ENCODE data around the gene VSIG4.

The VSIG4 gene

DNA sequence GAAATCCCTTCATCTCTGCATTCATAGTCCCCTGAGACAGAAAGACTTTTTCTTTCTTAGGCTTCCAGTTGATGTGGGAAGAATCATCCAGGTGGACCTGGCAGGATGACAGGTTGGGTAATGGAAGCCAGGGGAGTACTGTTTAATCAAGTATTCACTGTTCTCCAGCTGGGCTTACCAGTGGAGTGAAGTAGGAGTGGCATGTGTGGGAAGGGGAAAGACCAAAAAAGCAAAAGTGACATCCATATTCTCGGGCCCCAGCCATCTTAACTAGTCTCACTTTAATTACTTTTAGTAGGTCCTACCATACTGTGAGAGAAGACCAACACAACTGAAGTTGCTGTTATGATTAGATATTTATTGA, 18.5 kb downstream of the VSIG4 start:
- Histone ChIP-seq H3K9me3 (ENCODE audit: control insufficient read depth, insufficient read depth, low read depth, low read length) (no peaks in the 10 kb centered on the region), H3K4me1 (ENCODE audit: control insufficient read depth, insufficient read depth, low read length) (no peaks in the 10 kb centered on the region), H3K36me3 (ENCODE audit: control insufficient read depth in 2 of 2, insufficient read depth in 1 of 2, low read length in 2 of 2) (no peaks in the 10 kb centered on the region), H3K4me3 (ENCODE audit: low read depth, low read length) (no peak overlapping the region), H3K27ac (ENCODE audit: extremely low read depth, low read depth, low read length) (no peak overlapping the region)
- ChIA-PET CTCF (no interaction called here), POLR2A (no interaction called here)
- TF ChIP-seq SCRT1 (tag by site-specific recombination; IDR thresholded peaks at IDR 0.05; ENCODE audit: borderline replicate concordance) (no peak), GLI4 (tag by site-specific recombination; IDR thresholded peaks at IDR 0.05) (no peak), ZNF514 (tag by site-specific recombination; IDR thresholded peaks at IDR 0.05) (no peak), RBAK (tag by site-specific recombination; IDR thresholded peaks at IDR 0.05) (no peak), ZNF121 (tag by site-specific recombination; IDR thresholded peaks at IDR 0.05) (no peak)

DNA sequence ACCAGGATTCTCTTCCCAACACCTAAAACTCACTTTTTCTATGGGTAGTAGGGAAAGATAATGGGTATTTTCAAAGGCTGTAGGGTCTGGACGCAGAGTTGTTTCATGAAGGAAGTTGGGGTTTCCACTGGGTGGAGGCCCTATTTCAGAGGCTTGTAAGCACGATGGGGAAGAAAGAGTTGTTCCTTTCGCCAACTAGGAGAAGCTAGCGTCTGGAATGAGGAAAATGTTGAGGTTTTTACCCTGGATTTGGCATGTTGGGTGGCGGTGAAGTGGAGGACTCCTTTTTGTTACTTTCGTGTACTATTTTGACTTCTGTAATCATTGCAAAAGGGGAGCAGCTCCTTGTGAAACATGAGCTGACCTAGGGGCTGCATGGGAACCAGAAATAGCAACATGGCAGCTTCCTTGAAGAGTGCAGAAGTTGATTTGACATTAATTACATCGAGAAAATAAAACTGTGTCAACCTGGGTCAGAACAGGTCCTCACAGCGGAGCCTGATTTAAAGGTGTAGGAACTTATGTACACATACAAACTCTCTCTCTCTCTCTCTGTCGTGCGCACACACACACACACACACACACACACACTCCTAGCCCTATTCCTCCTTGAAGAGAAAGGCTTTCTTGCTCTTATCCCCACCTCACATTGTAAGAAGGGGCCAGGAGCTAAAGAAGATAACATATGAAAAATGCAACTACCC, 19.1 kb downstream of the VSIG4 start:
- no peak overlapping the region for H3K27ac ChIP-seq (ENCODE audit: extremely low read depth, low read depth, low read length)
- ChIA-PET POLR2A (no interaction called here), CTCF (interaction anchor here (0.7 kb wide), 1 partner anchor 8 kb away, joined by 3 read pairs; no protein-coding TSS in a partner anchor)
- no peaks in the 10 kb centered on the region for H3K4me1 ChIP-seq (ENCODE audit: control insufficient read depth, insufficient read depth, low read length)
- TF ChIP-seq ZNF133 (tag by site-specific recombination; IDR thresholded peaks at IDR 0.05) (no peak), ZNF112 (tag by site-specific recombination; IDR thresholded peaks at IDR 0.05) (no peak), KLF7 (tag by site-specific recombination; IDR thresholded peaks at IDR 0.05; ENCODE audit: borderline replicate concordance) (no peak), ZNF837 (tag by site-specific recombination; IDR thresholded peaks at IDR 0.05) (no peak), ZIC2 (tag by site-specific recombination; IDR thresholded peaks at IDR 0.05) (no peak), ZBTB8A (tag by site-specific recombination; IDR thresholded peaks at IDR 0.05) (no peak)
- TF ChIP-seq, protein P1, sequence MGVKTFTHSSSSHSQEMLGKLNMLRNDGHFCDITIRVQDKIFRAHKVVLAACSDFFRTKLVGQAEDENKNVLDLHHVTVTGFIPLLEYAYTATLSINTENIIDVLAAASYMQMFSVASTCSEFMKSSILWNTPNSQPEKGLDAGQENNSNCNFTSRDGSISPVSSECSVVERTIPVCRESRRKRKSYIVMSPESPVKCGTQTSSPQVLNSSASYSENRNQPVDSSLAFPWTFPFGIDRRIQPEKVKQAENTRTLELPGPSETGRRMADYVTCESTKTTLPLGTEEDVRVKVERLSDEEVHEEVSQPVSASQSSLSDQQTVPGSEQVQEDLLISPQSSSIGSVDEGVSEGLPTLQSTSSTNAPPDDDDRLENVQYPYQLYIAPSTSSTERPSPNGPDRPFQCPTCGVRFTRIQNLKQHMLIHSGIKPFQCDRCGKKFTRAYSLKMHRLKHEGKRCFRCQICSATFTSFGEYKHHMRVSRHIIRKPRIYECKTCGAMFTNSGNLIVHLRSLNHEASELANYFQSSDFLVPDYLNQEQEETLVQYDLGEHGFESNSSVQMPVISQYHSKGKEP (tag by site-specific recombination; IDR thresholded peaks at IDR 0.05): no peak
- H3K4me3 ChIP-seq (ENCODE audit: low read depth, low read length): no peak overlapping the region
- H3K9me3 ChIP-seq (ENCODE audit: control insufficient read depth, insufficient read depth, low read depth, low read length): no peaks in the 10 kb centered on the region
- no peaks in the 10 kb centered on the region for H3K36me3 ChIP-seq (ENCODE audit: control insufficient read depth in 2 of 2, insufficient read depth in 1 of 2, low read length in 2 of 2)

DNA sequence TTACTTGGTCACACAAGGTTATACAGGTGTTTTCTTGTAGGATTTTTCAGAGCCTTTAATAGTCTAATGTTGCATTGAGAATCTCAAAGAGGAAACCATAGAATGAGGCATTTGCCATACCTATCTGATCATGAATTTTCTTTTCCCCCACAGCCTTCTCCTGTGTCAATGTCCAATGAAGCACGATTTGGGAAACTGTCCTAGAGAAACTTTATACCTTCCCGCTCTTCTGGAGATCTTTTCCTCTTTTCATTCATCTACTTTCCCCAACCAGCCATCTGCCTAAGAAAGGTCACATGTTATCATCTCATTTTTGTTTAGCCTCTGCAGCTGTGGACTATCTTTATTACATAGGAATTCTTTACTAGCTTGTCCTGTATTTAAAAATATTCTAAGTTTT, 19.9 kb downstream of the VSIG4 start:
- no peaks in the 10 kb centered on the region for H3K9me3 ChIP-seq (ENCODE audit: control insufficient read depth, insufficient read depth, low read depth, low read length)
- no peak overlapping the region for H3K4me3 ChIP-seq (ENCODE audit: low read depth, low read length)
- POLR2A ChIA-PET: no interaction called here
- H3K4me1 ChIP-seq (ENCODE audit: control insufficient read depth, insufficient read depth, low read length): no peaks in the 10 kb centered on the region
- no peaks in the 10 kb centered on the region for H3K36me3 ChIP-seq (ENCODE audit: control insufficient read depth in 2 of 2, insufficient read depth in 1 of 2, low read length in 2 of 2)
- no peak overlapping the region for H3K27ac ChIP-seq (ENCODE audit: extremely low read depth, low read depth, low read length)
- CTCF ChIA-PET: interaction anchor here (0.8 kb wide), 1 partner anchor 45 kb away, joined by 3 read pairs; no protein-coding TSS in a partner anchor
- TF ChIP-seq SETDB1 (IDR thresholded peaks at IDR 0.05; ENCODE audit: insufficient read length, low read length) (no peak), ZNF112 (tag by site-specific recombination; IDR thresholded peaks at IDR 0.05) (no peak), ZNF335 (tag by site-specific recombination; conservative IDR thresholded peaks at IDR 0.05) (no peak), ZEB2 (tag by site-specific recombination; IDR thresholded peaks at IDR 0.05) (no peak), ZNF510 (tag by site-specific recombination; IDR thresholded peaks at IDR 0.05; ENCODE audit: insufficient replicate concordance) (no peak), ZNF585B (tag by site-specific recombination; IDR thresholded peaks at IDR 0.05) (no peak), GLI4 (tag by site-specific recombination; IDR thresholded peaks at IDR 0.05) (no peak), ZNF664 (tag by site-specific recombination; IDR thresholded peaks at IDR 0.05) (no peak), ZNF843 (tag by site-specific recombination; IDR thresholded peaks at IDR 0.05) (no peak), ZNF621 (tag by site-specific recombination; IDR thresholded peaks at IDR 0.05) (no peak), HOXC10 (CRISPR knock-in tag; IDR thresholded peaks at IDR 0.05) (no peak), ZNF274 (IDR thresholded peaks at IDR 0.05; ENCODE audit: low read length) (no peak), ZNF274 (tag by site-specific recombination; IDR thresholded peaks at IDR 0.05; ENCODE audit: borderline replicate concordance) (no peak), ZNF548 (tag by site-specific recombination; IDR thresholded peaks at IDR 0.05) (no peak), FEZF1 (tag by site-specific recombination; IDR thresholded peaks at IDR 0.05) (no peak), ZNF521 (tag by site-specific recombination; IDR thresholded peaks at IDR 0.05) (no peak), YY2 (tag by site-specific recombination; IDR thresholded peaks at IDR 0.05) (no peak)
- TF ChIP-seq, protein P1 (tag by site-specific recombination; IDR thresholded peaks at IDR 0.05): no peak
- TF ChIP-seq, protein P2, sequence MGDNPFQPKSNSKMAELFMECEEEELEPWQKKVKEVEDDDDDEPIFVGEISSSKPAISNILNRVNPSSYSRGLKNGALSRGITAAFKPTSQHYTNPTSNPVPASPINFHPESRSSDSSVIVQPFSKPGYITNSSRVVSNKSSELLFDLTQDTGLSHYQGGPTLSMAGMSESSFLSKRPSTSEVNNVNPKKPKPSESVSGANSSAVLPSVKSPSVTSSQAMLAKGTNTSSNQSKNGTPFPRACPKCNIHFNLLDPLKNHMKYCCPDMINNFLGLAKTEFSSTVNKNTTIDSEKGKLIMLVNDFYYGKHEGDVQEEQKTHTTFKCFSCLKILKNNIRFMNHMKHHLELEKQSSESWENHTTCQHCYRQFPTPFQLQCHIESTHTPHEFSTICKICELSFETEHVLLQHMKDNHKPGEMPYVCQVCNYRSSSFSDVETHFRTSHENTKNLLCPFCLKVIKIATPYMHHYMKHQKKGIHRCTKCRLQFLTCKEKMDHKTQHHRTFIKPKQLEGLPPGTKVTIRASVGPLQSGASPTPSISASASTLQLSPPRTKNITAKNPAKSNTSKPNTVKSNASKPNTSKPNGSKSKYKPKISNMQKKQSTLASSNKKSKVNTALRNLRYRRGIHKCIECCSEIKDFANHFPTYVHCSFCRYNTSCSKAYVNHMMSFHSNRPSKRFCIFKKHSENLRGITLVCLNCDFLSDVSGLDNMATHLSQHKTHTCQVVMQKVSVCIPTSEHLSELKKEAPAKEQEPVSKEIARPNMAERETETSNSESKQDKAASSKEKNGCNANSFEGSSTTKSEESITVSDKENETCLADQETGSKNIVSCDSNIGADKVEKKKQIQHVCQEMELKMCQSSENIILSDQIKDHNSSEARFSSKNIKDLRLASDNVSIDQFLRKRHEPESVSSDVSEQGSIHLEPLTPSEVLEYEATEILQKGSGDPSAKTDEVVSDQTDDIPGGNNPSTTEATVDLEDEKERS (tag by site-specific recombination; IDR thresholded peaks at IDR 0.05): no peak
